ENCODE measurements around the gene DNAAF8.

The DNAAF8 gene

GRCh38 chr16:4752351-4753100 is 18.2 kb downstream of the DNAAF8 start:
- DNase-seq (ENCODE audit: low read depth, low spot score) = no peak

- no peak for DNase-seq (ENCODE audit: low read depth, low spot score)
Observed at GRCh38 chr16:4753227-4753626, 18.9 kb downstream of the DNAAF8 start.

GRCh38 chr16:4754865-4755264 is 20.5 kb downstream of the DNAAF8 start:
- DNase-seq (ENCODE audit: low read depth, low spot score) = no peak

- no peak for DNase-seq (ENCODE audit: low read depth, low spot score)
Observed at GRCh38 chr16:4755687-4756086, 21.4 kb downstream of the DNAAF8 start.

- DNase-seq (ENCODE audit: low read depth, low spot score) = no peak
Observed at GRCh38 chr16:4760221-4760910, 26.0 kb downstream of the DNAAF8 start.

GRCh38 chr16:4762205-4762604 is 27.9 kb downstream of the DNAAF8 start:
- no peak for DNase-seq (ENCODE audit: low read depth, low spot score)

GRCh38 chr16:4763791-4764190 is 29.5 kb downstream of the DNAAF8 start:
- no peak for DNase-seq (ENCODE audit: low read depth, low spot score)

GRCh38 chr16:4765511-4766474 is 31.5 kb downstream of the DNAAF8 start:
- no peak for DNase-seq (ENCODE audit: low read depth, low spot score)

GRCh38 chr16:4766875-4767628 is 32.7 kb downstream of the DNAAF8 start, which contains the start of gene ZNF500:
Gene ZNF500, minus strand, starts transcription at chr16:4767162. Its CDS starts 1,184 bp downstream, at chr16:4765978.
- DNase-seq (ENCODE audit: low read depth, low spot score) = peak; percentile 90

GRCh38 chr16:4767872-4768548 is 33.7 kb downstream of the DNAAF8 start:
- DNase-seq (ENCODE audit: low read depth, low spot score) = no peak

GRCh38 chr16:4768549-4769305 is 34.4 kb downstream of the DNAAF8 start:
- peak; percentile 62 for DNase-seq (ENCODE audit: low read depth, low spot score)

- DNase-seq (ENCODE audit: low read depth, low spot score) = no peak
Observed at GRCh38 chr16:4769306-4769638, 34.9 kb downstream of the DNAAF8 start.

GRCh38 chr16:4771646-4772045 is 37.3 kb downstream of the DNAAF8 start:
- no peak for DNase-seq (ENCODE audit: low read depth, low spot score)

GRCh38 chr16:4772351-4772750 is 38.0 kb downstream of the DNAAF8 start:
- DNase-seq (ENCODE audit: low read depth, low spot score) = no peak

- no peak for DNase-seq (ENCODE audit: low read depth, low spot score)
Observed at GRCh38 chr16:4775005-4775404, 40.7 kb downstream of the DNAAF8 start.

- DNase-seq (ENCODE audit: low read depth, low spot score) = no peak
Observed at GRCh38 chr16:4776141-4776705, 41.9 kb downstream of the DNAAF8 start.

- DNase-seq (ENCODE audit: low read depth, low spot score) = no peak
Observed at GRCh38 chr16:4777339-4778049, 43.2 kb downstream of the DNAAF8 start.

- no peak for DNase-seq (ENCODE audit: low read depth, low spot score)
Observed at GRCh38 chr16:4778050-4778392, 43.7 kb downstream of the DNAAF8 start.

- DNase-seq (ENCODE audit: low read depth, low spot score) = no peak
Observed at GRCh38 chr16:4780235-4780634, 45.9 kb downstream of the DNAAF8 start.

Measured in activated CD4-positive, CD25-positive, alpha-beta regulatory T cell treated with anti-CD3 and anti-CD28 coated beads, Interleukin-2, amount 50 U/mL, for 16 hours (primary cell).